Prostate gland (tissue), 2 donors: ENCODE results near the gene ERVFRD-1. TPM values are rescaled to one million over a fixed set of nuclear protein-coding genes. Genes with fewer than 3 reads are reported as not detected.
"Not testable (repeated sequence)": the region's sequence is repeated elsewhere in the genome, so short reads cannot be mapped to it uniquely, and the experiment has no call there.

ENCODE experiments used
- DNase-seq: peaks from one replicate; pipeline ENCODE4 v3.0.0-alpha.2; 2019; ENCODE audit warnings: low spot score
- H3K27ac ChIP-seq, 2 donors: fragments of 200-600 bp; sonication (generic); 2 replicates each; pipeline ENCODE4 v1.5.1; 2017 to 2019
- H3K27me3 ChIP-seq: fragments of 200-600 bp; sonication (generic); replicated peaks from 2 replicates; pipeline ENCODE4 v1.5.1; 2019; ENCODE audit not compliant: insufficient read depth
- H3K36me3 ChIP-seq, 2 donors: fragments of 200-600 bp; sonication (generic); 1 replicate in 1 of 2; 2 replicates in 1 of 2; pipeline versions ENCODE4 v1.5.1 to v1.8.1; 2017 to 2019
- H3K4me1 ChIP-seq: fragments of 200-600 bp; sonication (generic); replicated peaks from 2 replicates; pipeline ENCODE4 v1.5.1; 2019
- H3K4me3 ChIP-seq, 2 donors: fragments of 200-600 bp; sonication (generic); 2 replicates each; pipeline ENCODE4 v1.5.1; 2017 to 2019
- H3K9me3 ChIP-seq: fragments of 200-600 bp; sonication (generic); 2 replicates; pipeline ENCODE4 v1.5.1; 2017
- POLR2A ChIP-seq: fragments of 450-650 bp; IDR thresholded peaks from one replicate; pipeline ENCODE4 v1.6.1; 2016; ENCODE audit warnings: antibody characterized with exemption, mild to moderate bottlenecking
- POLR2AphosphoS5 ChIP-seq: sonication (generic); formaldehyde crosslinking; IDR thresholded peaks from one replicate; pipeline ENCODE4 v1.6.1; 2017; ENCODE audit warnings: antibody characterized with exemption
- WGBS: methylation state at CpG from one replicate; pipeline ENCODE4 v1.1.5; 2018; 5-methylcytosine and 5-hydroxymethylcytosine counted together
- intact Hi-C: fragments of 100-400 bp; cut with DNase I; formaldehyde crosslinking; loops from one replicate; pipeline ENCODE4 v1.14.2; 2022
- total RNA-seq, 2 donors: library from RNA; depleted of rRNA; stranded (reverse); fragments of >200 nt; gene quantifications; one replicate each; pipeline ENCODE4 v1.1.0, GENCODE V29; 2016
- TF ChIP-seq, protein P1 (sequence below), 4 experiments: fragments of 200-600 bp in 2 of 4; fragments of 450-650 bp in 2 of 4; sonication (generic) in 2 of 4; IDR thresholded peaks; 1 replicate in 3 of 4; 2 replicates in 1 of 4; pipeline ENCODE4 v1.5.1; 2016 to 2019; ENCODE audit warnings: antibody characterized with exemption in 4 of 4, mild to moderate bottlenecking in 2 of 4, moderate library complexity in 2 of 4

The ERVFRD-1 gene
- total RNA-seq, 2 donors from 2014 or later = not detected

DNA sequence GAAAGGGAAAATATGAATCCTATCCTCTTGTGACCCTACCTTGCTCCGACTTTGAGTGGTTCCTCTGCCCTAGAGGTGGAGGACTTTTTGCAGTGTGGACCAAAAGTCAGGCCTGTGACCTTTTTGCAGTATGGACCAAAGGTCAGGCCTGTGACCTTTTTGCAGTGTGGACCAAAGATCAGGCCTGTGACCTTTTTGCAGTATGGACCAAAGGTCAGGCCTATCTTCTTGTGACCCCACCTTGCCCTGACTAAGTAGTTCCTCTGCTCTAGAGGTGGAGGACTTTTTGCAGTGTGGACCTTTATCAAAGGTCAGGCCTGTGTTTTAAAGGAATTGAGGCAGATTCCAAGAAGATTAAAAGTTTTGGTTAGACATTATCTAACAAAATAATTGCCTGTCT is 10.9 kb upstream of the ERVFRD-1 start:
- TF ChIP-seq POLR2A (no peak), POLR2AphosphoS5 (no peak)
- TF ChIP-seq, protein P1, sequence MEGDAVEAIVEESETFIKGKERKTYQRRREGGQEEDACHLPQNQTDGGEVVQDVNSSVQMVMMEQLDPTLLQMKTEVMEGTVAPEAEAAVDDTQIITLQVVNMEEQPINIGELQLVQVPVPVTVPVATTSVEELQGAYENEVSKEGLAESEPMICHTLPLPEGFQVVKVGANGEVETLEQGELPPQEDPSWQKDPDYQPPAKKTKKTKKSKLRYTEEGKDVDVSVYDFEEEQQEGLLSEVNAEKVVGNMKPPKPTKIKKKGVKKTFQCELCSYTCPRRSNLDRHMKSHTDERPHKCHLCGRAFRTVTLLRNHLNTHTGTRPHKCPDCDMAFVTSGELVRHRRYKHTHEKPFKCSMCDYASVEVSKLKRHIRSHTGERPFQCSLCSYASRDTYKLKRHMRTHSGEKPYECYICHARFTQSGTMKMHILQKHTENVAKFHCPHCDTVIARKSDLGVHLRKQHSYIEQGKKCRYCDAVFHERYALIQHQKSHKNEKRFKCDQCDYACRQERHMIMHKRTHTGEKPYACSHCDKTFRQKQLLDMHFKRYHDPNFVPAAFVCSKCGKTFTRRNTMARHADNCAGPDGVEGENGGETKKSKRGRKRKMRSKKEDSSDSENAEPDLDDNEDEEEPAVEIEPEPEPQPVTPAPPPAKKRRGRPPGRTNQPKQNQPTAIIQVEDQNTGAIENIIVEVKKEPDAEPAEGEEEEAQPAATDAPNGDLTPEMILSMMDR (IDR thresholded peaks at IDR 0.05) = no peak
- Histone ChIP-seq H3K9me3 (no peaks in the 10 kb centered on the region), H3K4me3 (no peak overlapping the region), H3K36me3 (no peaks in the 10 kb centered on the region), H3K27me3 (no peaks in the 10 kb centered on the region), H3K27ac (no peak overlapping the region), H3K4me1 (peaks cover 4% of the 10 kb centered on the region)
- DNase-seq = no peak
- intact Hi-C loops = no loop called here
- 85% methylated on average over 1 of the region's 1 CpG for WGBS

GRCh38 chr6:11121851-11122250 is 10.3 kb upstream of the ERVFRD-1 start:
- WGBS = 80% methylated on average over 2 of the region's 2 CpGs
- Histone ChIP-seq H3K27ac (no peak overlapping the region), H3K4me3 (no peak overlapping the region), H3K4me1 (peaks cover 3% of the 10 kb centered on the region), H3K27me3 (no peaks in the 10 kb centered on the region), H3K36me3 (no peaks in the 10 kb centered on the region), H3K9me3 (no peaks in the 10 kb centered on the region)
- DNase-seq = no peak
- intact Hi-C loops = no loop called here
- no peak for TF ChIP-seq POLR2AphosphoS5
- TF ChIP-seq, protein P1 (IDR thresholded peaks at IDR 0.05) = no peak
- no peak for TF ChIP-seq POLR2A

- WGBS = 47% methylated on average over 4 of the region's 4 CpGs
- H3K27ac ChIP-seq = no peak overlapping the region
- no peaks in the 10 kb centered on the region for H3K36me3 ChIP-seq
- H3K4me3 ChIP-seq = no peak overlapping the region
- no peak for TF ChIP-seq POLR2AphosphoS5
- TF ChIP-seq, protein P1 (IDR thresholded peaks at IDR 0.05) = no peak
- no peak for TF ChIP-seq POLR2A
- DNase-seq = no peak
- no peaks in the 10 kb centered on the region for H3K4me1 ChIP-seq
- H3K9me3 ChIP-seq = no peaks in the 10 kb centered on the region
- no peaks in the 10 kb centered on the region for H3K27me3 ChIP-seq
- intact Hi-C loops = no loop called here
Observed at GRCh38 chr6:11120271-11121005, 8.9 kb upstream of the ERVFRD-1 start.

DNA sequence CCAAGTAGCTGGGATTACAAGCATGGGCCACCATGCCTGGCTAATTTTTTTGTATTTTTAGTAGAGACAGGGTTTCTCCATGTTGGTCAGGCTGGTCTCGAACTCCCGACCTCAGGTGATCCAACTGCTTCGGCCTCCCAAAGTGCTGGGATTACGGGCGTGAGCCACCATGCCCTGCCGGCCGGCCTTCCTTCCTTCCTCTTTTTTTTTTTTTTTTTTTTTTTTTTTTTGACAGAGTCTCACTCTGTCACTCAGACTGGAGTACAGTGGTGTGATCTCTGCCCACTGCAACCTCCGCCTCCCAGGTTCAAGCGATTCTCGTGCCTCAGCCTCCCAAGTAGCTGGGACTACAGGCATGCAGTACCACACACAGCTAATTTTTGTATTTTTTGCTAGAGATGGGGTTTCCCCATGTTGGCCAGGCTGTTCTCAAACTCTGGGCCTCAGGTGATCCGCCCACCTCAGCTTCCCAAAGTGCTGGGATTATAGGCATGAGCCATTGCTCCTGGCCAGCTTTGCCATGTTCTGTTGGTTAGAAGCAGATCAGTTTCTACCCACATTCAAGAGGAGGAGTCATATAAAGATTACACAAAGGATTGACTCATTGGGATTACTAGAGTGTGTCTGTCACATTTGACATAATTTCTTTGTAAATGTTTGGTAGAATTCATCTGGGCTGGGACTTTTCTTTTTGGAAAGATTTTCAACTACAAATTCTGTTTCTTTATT is 4.4 kb upstream of the ERVFRD-1 start:
- H3K36me3 ChIP-seq, H3K27ac ChIP-seq, H3K4me3 ChIP-seq, intact Hi-C loops, H3K9me3 ChIP-seq, H3K4me1 ChIP-seq, DNase-seq, H3K27me3 ChIP-seq: not testable (repeated sequence)
- WGBS = 92% methylated on average over 11 of the region's 11 CpGs

DNA sequence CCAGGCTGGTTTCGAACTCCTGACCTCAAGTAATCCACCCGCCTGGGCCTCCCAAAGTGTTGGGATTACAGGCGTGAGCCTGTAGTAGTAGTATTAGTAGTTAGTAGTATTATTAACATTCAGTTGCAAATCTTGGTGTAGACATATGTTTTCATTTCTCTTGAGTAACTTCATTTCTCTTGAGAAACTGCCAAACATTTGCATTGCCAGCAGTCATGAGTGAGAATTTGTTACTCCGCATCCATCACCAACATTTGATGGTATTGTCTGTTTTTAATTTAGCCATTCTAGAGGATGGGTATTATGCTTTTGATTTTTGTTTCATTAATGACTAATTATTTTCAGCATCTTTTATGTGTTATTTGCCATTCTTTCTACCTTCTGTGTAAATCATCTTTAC is 1.5 kb upstream of the ERVFRD-1 start:
- DNase-seq = no peak
- Histone ChIP-seq H3K36me3 (no peaks in the 10 kb centered on the region), H3K27me3 (no peaks in the 10 kb centered on the region), H3K4me3 (no peak overlapping the region), H3K27ac (no peak overlapping the region), H3K4me1 (no peaks in the 10 kb centered on the region), H3K9me3 (no peaks in the 10 kb centered on the region)
- over 99% methylated on average over 4 of the region's 4 CpGs for WGBS
- TF ChIP-seq POLR2AphosphoS5 (no peak), POLR2A (no peak)
- TF ChIP-seq, protein P1 (IDR thresholded peaks at IDR 0.05) = no peak
- intact Hi-C loops = no loop called here
